ENCODE results near the gene RXRA. TPM values are rescaled to one million over a fixed set of nuclear protein-coding genes. Genes with fewer than 3 reads are reported as not detected.

RXRA gene
- polyA plus RNA-seq, 3 donors = 15.8 to 91.0 (median 23.2) TPM

GRCh38 chr9:134370213-134370492, 43.9 kb downstream of the RXRA start:
- no peak for TF ChIP-seq CTCF (IDR thresholded peaks at IDR 0.05)
- intact Hi-C loops (cut with micrococcal nuclease) = loop anchor here in 1 of 2 donors (5.0 kb wide), 3 partner anchors 43 to 128 kb away; partner anchors contain the start of gene RXRA
- peak overlapping the region; percentile 2 for H3K4me2 ChIP-seq (replicated peaks; ENCODE audit: extremely low read depth, low read length, poor library complexity, severe bottlenecking)
- H3K9me3 ChIP-seq (replicated peaks in 1 of 2; ENCODE audit: control insufficient read depth in 1 of 2, insufficient read depth in 1 of 2, low read length in 2 of 2) = no peaks in the 10 kb centered on the region
- peak overlapping the region; percentile 91 for H3K9ac ChIP-seq (ENCODE audit: insufficient read depth, low read length, poor library complexity, severe bottlenecking)
- peaks cover 98 to 100% of the 10 kb centered on the region in 2 donors for H3K4me1 ChIP-seq (ENCODE audit: control insufficient read depth in 1 of 2, insufficient read depth in 2 of 2, low read length in 2 of 2)
- Mint-ChIP-seq H3K9me3 (peaks cover 0 to 3% (median 0%) of the 10 kb centered on the region in 7 donors), H3K36me3 (peaks cover 12 to 23% of the 10 kb centered on the region in 2 donors), H3K27ac (peak overlapping the region; percentile 100), H3K27me3 (ENCODE audit: low read depth in 3 of 3) (no peaks in the 10 kb centered on the region), H3K4me1 (peaks cover 88% of the 10 kb centered on the region), H3K4me3 (no peak overlapping the region)
- H3K36me3 ChIP-seq (replicated peaks in 1 of 2; ENCODE audit: control insufficient read depth in 1 of 2, insufficient read depth in 2 of 2, low read length in 2 of 2) = no peaks in the 10 kb centered on the region
- no peak overlapping the region for H3K4me3 ChIP-seq (replicated peaks in 1 of 3; ENCODE audit: low read depth in 2 of 3, low read length in 3 of 3)
- H4K20me1 ChIP-seq (ENCODE audit: insufficient read depth, low read length) = peaks cover 7% of the 10 kb centered on the region
- no peak overlapping the region for H2AFZ ChIP-seq (ENCODE audit: insufficient read depth, low read depth, low read length, poor library complexity, severe bottlenecking)
- 92% methylated on average over 15 of the region's 15 CpGs for WGBS (ENCODE audit: insufficient coverage)
- peaks cover 97% of the 10 kb centered on the region for H3K79me2 ChIP-seq (ENCODE audit: insufficient read depth, low read length)
- H3K27me3 ChIP-seq (ENCODE audit: control insufficient read depth in 2 of 2, insufficient read depth in 2 of 2, low read length in 2 of 2) = no peaks in the 10 kb centered on the region
- peak overlapping the region; percentile 99 to 100 for H3K27ac ChIP-seq (ENCODE audit: low read depth in 1 of 2, low read length in 2 of 2)
- DNase-seq = no peak

GRCh38 chr9:134370638-134371037, 44.4 kb downstream of the RXRA start:
- H3K27ac Mint-ChIP-seq = peak overlapping the region; percentile 100
- Histone ChIP-seq H3K9ac (ENCODE audit: insufficient read depth, low read length, poor library complexity, severe bottlenecking) (peak overlapping the region; percentile 91), H3K36me3 (replicated peaks in 1 of 2; ENCODE audit: control insufficient read depth in 1 of 2, insufficient read depth in 2 of 2, low read length in 2 of 2) (no peaks in the 10 kb centered on the region), H3K9me3 (replicated peaks in 1 of 2; ENCODE audit: control insufficient read depth in 1 of 2, insufficient read depth in 1 of 2, low read length in 2 of 2) (no peaks in the 10 kb centered on the region), H3K27ac (ENCODE audit: low read depth in 1 of 2, low read length in 2 of 2) (peak overlapping the region; percentile 99 to 100), H3K4me1 (ENCODE audit: control insufficient read depth in 1 of 2, insufficient read depth in 2 of 2, low read length in 2 of 2) (peaks cover 98 to 100% of the 10 kb centered on the region in 2 donors), H2AFZ (ENCODE audit: insufficient read depth, low read depth, low read length, poor library complexity, severe bottlenecking) (no peak overlapping the region), H3K4me2 (replicated peaks; ENCODE audit: extremely low read depth, low read length, poor library complexity, severe bottlenecking) (no peak overlapping the region), H3K27me3 (ENCODE audit: control insufficient read depth in 2 of 2, insufficient read depth in 2 of 2, low read length in 2 of 2) (no peaks in the 10 kb centered on the region), H3K79me2 (ENCODE audit: insufficient read depth, low read length) (peaks cover 97% of the 10 kb centered on the region), H3K4me3 (replicated peaks in 1 of 3; ENCODE audit: low read depth in 2 of 3, low read length in 3 of 3) (no peak overlapping the region), H4K20me1 (ENCODE audit: insufficient read depth, low read length) (peaks cover 4% of the 10 kb centered on the region)
- TF ChIP-seq CTCF (IDR thresholded peaks at IDR 0.05) = no peak
- peaks cover 88% of the 10 kb centered on the region for H3K4me1 Mint-ChIP-seq
- no peaks in the 10 kb centered on the region for H3K27me3 Mint-ChIP-seq (ENCODE audit: low read depth in 3 of 3)
- intact Hi-C loops (cut with micrococcal nuclease) = loop anchor here in 1 of 2 donors (5.0 kb wide), 3 partner anchors 43 to 128 kb away; partner anchors contain the start of gene RXRA
- no peak overlapping the region for H3K4me3 Mint-ChIP-seq
- H3K36me3 Mint-ChIP-seq = peaks cover 14 to 25% of the 10 kb centered on the region in 2 donors
- DNase-seq = no peak
- whole genome bisulfite sequencing (ENCODE audit: insufficient coverage) = 96% methylated on average over 16 of the region's 16 CpGs
- peaks cover 0 to 3% (median 0%) of the 10 kb centered on the region in 7 donors for H3K9me3 Mint-ChIP-seq
